GM23248 (cell line): ENCODE results near the gene NAV2.

Source experiments
- EZH2 ChIP-seq: fragments of 200-600 bp; sonication (generic); IDR thresholded peaks from 2 replicates; pipeline ENCODE4 v1.6.1; 2018; ENCODE audit warnings: antibody characterized with exemption, mild to moderate bottlenecking; ENCODE audit not compliant: insufficient read depth, poor library complexity, severe bottlenecking
- EZH2phosphoT487 ChIP-seq: fragments of 200-600 bp; sonication (generic); IDR thresholded peaks from 2 replicates; pipeline ENCODE4 v1.6.1; 2018; ENCODE audit warnings: antibody characterized with exemption, moderate library complexity, mild to moderate bottlenecking, low read depth; ENCODE audit not compliant: insufficient read depth

- no peak for TF ChIP-seq EZH2
- no peak for TF ChIP-seq EZH2phosphoT487
These were observed 221.3 kb downstream of the NAV2 start for GRCh38 chr11:19933801-19934488.
